Astrocyte of the hippocampus (primary cell): ENCODE measurements around the gene MGAT5.
A peak's percentile ranks its signal among the peaks of the same experiment; 100 is the strongest.

ENCODE experiments used
- DNase-seq: peaks from one replicate; pipeline ENCODE4 v3.0.0; 2011; ENCODE audit warnings: low read depth, low spot score

MGAT5 gene

GRCh38 chr2:134333646-134334189, 79.8 kb downstream of the MGAT5 start:
- peak; percentile 29 for DNase-seq

GRCh38 chr2:134334542-134335353, 80.9 kb downstream of the MGAT5 start:
- DNase-seq = no peak

GRCh38 chr2:134335601-134336000, 81.7 kb downstream of the MGAT5 start:
- DNase-seq = no peak

GRCh38 chr2:134336352-134336751, 82.5 kb downstream of the MGAT5 start:
- DNase-seq = no peak

GRCh38 chr2:134336921-134337320, 83.0 kb downstream of the MGAT5 start:
- no peak for DNase-seq

GRCh38 chr2:134337631-134338030, 83.8 kb downstream of the MGAT5 start:
- no peak for DNase-seq

GRCh38 chr2:134338208-134338607, 84.3 kb downstream of the MGAT5 start:
- DNase-seq = no peak

GRCh38 chr2:134341476-134341875, 87.6 kb downstream of the MGAT5 start:
- no peak for DNase-seq

- no peak for DNase-seq
Measured at GRCh38 chr2:134344954-134345697, 91.3 kb downstream of the MGAT5 start.

- DNase-seq = no peak
Measured at GRCh38 chr2:134346141-134346540, 92.3 kb downstream of the MGAT5 start.

- DNase-seq = no peak
Measured at GRCh38 chr2:134347756-134348155, 93.9 kb downstream of the MGAT5 start.

- peak; percentile 52 for DNase-seq
Measured at GRCh38 chr2:134348239-134348638, 94.4 kb downstream of the MGAT5 start.

GRCh38 chr2:134348760-134349159, 94.9 kb downstream of the MGAT5 start:
- DNase-seq = no peak

- no peak for DNase-seq
Measured at GRCh38 chr2:134351016-134351415, 97.1 kb downstream of the MGAT5 start.

- no peak for DNase-seq
Measured at GRCh38 chr2:134351899-134352298, 98.0 kb downstream of the MGAT5 start.

- no peak for DNase-seq
Measured at GRCh38 chr2:134352844-134353243, 99.0 kb downstream of the MGAT5 start.

- DNase-seq = no peak
Measured at GRCh38 chr2:134354611-134355010, 100.7 kb downstream of the MGAT5 start.

- no peak for DNase-seq
Measured at GRCh38 chr2:134357814-134358213, 103.9 kb downstream of the MGAT5 start.

GRCh38 chr2:134359367-134360081, 105.7 kb downstream of the MGAT5 start:
- DNase-seq = no peak

- peak; percentile 78 for DNase-seq
Measured at GRCh38 chr2:134360745-134361487, 107.0 kb downstream of the MGAT5 start.

GRCh38 chr2:134361648-134362047, 107.8 kb downstream of the MGAT5 start:
- peak; percentile 24 for DNase-seq
